Nephron progenitor cell (in vitro differentiated cells): ENCODE data around the gene EVI2B.
"Not testable (repeated sequence)": the region's sequence is repeated elsewhere in the genome, so short reads cannot be mapped to it uniquely, and the experiment has no call there.

Source experiments
- DNase-seq: peaks from one replicate; pipeline ENCODE4 v3.0.0; 2021
- H3K27ac Mint-ChIP-seq: 2 replicates; pipeline ENCODE4 v1.8.0; 2021; ENCODE audit warnings: mild to moderate bottlenecking, moderate library complexity, mixed read lengths
- H3K27me3 Mint-ChIP-seq: 2 replicates; pipeline ENCODE4 v1.8.0; 2021; ENCODE audit warnings: mild to moderate bottlenecking, low read depth, mixed read lengths; ENCODE audit not compliant: poor library complexity
- H3K36me3 Mint-ChIP-seq: 2 replicates; pipeline ENCODE4 v1.8.0; 2021; ENCODE audit warnings: low read depth, mixed read lengths
- H3K4me1 Mint-ChIP-seq: 2 replicates; pipeline ENCODE4 v1.8.0; 2021; ENCODE audit warnings: mixed read lengths
- H3K4me3 Mint-ChIP-seq: 2 replicates; pipeline ENCODE4 v1.8.0; 2021; ENCODE audit warnings: mild to moderate bottlenecking, moderate library complexity, mixed read lengths
- H3K9me3 Mint-ChIP-seq: 2 replicates; pipeline ENCODE4 v1.8.0; 2021; ENCODE audit warnings: mild to moderate bottlenecking, moderate library complexity, mixed read lengths
- TF ChIP-seq, protein P1 (sequence below): fragments of 200-600 bp; sonication (generic); IDR thresholded peaks from 2 replicates; pipeline ENCODE4 v1.5.0; 2021; ENCODE audit warnings: antibody characterized with exemption

EVI2B gene

DNA sequence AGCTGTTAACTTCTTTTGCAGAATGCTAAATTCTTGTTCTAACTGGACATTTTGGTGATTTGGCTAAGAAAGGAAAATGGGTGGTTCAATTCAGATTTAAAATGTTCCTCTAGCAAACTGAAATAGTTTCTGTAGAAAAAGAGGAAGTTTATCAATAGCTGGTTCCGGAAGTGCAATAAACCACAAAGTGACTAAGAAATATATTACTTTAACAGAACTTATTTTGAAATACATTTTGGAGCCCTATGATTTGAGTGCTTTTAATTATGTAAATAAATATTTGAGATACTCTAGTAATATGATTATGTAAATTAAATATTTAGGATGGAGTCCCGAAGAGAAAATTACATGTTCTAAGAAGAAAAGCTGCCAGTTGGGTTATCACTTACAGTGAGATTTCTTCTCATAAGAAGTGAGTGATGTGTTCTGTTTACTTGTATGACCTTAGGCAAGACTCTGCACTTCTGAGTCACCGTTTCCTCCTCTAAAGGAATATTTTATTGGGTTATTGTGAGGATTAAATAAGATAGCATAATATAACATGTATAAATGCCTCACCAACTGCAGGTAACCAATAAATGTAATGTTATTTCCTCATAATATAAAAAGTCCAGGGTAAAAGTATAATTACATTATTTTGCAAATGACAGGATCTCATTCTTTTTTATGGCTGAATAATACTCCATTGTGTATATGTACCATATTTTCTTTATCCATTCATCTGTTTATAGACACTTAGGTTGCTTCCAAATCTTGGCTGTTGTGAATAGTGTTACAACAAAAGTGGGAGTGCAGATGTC is at the start of gene EVI2B:
EVI2B (minus strand) TSS at position 73 of the 800 bp plus-strand sequence. CDS start 8,445 bp downstream, outside the sequence.
- Mint-ChIP-seq H3K9me3 (no peaks in the 10 kb centered on the region), H3K4me3 (no peak within 1 kb of the TSS), H3K4me1 (peaks cover 6% of the 10 kb centered on the region), H3K36me3 (peaks cover 22% of the 10 kb centered on the region), H3K27ac (no peak within 1 kb of the TSS), H3K27me3 (no peaks in the 10 kb centered on the region)
- TF ChIP-seq, protein P1, sequence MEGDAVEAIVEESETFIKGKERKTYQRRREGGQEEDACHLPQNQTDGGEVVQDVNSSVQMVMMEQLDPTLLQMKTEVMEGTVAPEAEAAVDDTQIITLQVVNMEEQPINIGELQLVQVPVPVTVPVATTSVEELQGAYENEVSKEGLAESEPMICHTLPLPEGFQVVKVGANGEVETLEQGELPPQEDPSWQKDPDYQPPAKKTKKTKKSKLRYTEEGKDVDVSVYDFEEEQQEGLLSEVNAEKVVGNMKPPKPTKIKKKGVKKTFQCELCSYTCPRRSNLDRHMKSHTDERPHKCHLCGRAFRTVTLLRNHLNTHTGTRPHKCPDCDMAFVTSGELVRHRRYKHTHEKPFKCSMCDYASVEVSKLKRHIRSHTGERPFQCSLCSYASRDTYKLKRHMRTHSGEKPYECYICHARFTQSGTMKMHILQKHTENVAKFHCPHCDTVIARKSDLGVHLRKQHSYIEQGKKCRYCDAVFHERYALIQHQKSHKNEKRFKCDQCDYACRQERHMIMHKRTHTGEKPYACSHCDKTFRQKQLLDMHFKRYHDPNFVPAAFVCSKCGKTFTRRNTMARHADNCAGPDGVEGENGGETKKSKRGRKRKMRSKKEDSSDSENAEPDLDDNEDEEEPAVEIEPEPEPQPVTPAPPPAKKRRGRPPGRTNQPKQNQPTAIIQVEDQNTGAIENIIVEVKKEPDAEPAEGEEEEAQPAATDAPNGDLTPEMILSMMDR = no peak
- no peak for DNase-seq

GRCh38 chr17:31357839-31358394 is 44.1 kb upstream of the EVI2B start:
- H3K36me3 Mint-ChIP-seq = peaks cover 80% of the 10 kb centered on the region
- H3K4me3 Mint-ChIP-seq = no peak overlapping the region
- H3K9me3 Mint-ChIP-seq = no peaks in the 10 kb centered on the region
- H3K27ac Mint-ChIP-seq = peak overlapping the region; percentile 29
- no peak for DNase-seq
- peaks cover 10% of the 10 kb centered on the region for H3K4me1 Mint-ChIP-seq
- TF ChIP-seq, protein P1 = no peak
- peaks cover 3% of the 10 kb centered on the region for H3K27me3 Mint-ChIP-seq

DNA sequence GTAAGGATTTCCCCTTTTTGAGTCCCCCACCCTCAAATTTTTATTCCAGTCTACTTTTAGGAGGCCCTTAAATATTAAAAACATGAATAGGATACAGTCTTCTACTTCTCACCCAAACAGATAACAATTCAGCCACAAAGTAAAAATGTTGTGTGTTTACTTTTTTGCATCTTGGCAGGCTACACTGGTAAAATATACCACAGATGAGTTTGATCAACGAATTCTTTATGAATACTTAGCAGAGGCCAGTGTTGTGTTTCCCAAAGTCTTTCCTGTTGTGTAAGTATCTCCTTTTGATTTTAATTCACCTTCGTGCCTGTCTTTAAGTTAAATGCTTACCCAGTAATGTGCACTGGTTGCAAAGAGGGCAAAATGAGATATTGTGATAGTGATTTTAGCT is 43.2 kb upstream of the EVI2B start:
- Mint-ChIP-seq H3K36me3 (peaks cover 82% of the 10 kb centered on the region), H3K27ac (no peak overlapping the region)

GRCh38 chr17:31355935-31356334 is 42.1 kb upstream of the EVI2B start:
- Mint-ChIP-seq H3K9me3 (no peaks in the 10 kb centered on the region), H3K27ac (no peak overlapping the region), H3K4me3 (no peak overlapping the region), H3K4me1 (peaks cover 10% of the 10 kb centered on the region), H3K27me3 (peaks cover 3% of the 10 kb centered on the region), H3K36me3 (peaks cover 81% of the 10 kb centered on the region)
- DNase-seq = no peak
- TF ChIP-seq, protein P1 = no peak

More for the DNA sequence above, 43.2 kb upstream of the EVI2B start:
- peaks cover 10% of the 10 kb centered on the region for H3K4me1 Mint-ChIP-seq
- TF ChIP-seq, protein P1 = no peak
- no peaks in the 10 kb centered on the region for H3K9me3 Mint-ChIP-seq
- no peak overlapping the region for H3K4me3 Mint-ChIP-seq
- H3K27me3 Mint-ChIP-seq = peaks cover 3% of the 10 kb centered on the region
- no peak for DNase-seq

DNA sequence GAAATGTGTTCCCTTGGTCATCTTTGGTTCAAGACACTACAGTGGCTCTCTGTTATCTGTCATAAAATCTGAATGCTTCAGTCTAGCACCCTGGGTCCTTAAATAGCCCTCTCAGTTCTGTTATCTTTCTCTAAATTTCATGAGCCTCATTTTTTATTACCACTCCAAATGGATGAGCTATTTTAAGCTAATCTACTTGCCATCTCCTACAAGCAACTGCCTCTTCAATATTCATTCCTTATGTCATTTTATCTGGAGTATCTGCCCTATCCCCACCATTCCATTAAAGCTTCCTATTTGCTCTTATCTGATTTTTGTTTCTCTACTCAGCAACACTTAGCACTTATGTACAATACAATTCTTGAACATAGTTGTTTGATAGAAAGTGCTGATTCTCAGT is 35.6 kb upstream of the EVI2B start:
- Mint-ChIP-seq H3K9me3 (no peaks in the 10 kb centered on the region), H3K36me3 (peaks cover 53% of the 10 kb centered on the region), H3K27me3 (no peaks in the 10 kb centered on the region), H3K27ac (no peak overlapping the region), H3K4me3 (no peak overlapping the region), H3K4me1 (no peaks in the 10 kb centered on the region)
- DNase-seq = no peak
- TF ChIP-seq, protein P1 = no peak

- H3K36me3 Mint-ChIP-seq = peaks cover 50% of the 10 kb centered on the region
- not testable (repeated sequence) for H3K9me3 Mint-ChIP-seq, H3K27me3 Mint-ChIP-seq, DNase-seq, H3K4me3 Mint-ChIP-seq, H3K27ac Mint-ChIP-seq, H3K4me1 Mint-ChIP-seq
Measured at GRCh38 chr17:31345191-31345747, 31.4 kb upstream of the EVI2B start.
